DMS53 treated with DMSO at 0.1 percent for 48 hours (cell line): ENCODE data around the gene EME1.

Experiments used
- DNase-seq: peaks from one replicate; lab custom pipeline; 2025; ENCODE audit not compliant: unreplicated experiment; lab: John Stamatoyannopoulos, UW

The EME1 gene

GRCh38 chr17:50347117-50347893 is 25.7 kb upstream of the EME1 start:
- DNase-seq: no peak

GRCh38 chr17:50347894-50348291 is 25.1 kb upstream of the EME1 start:
- no peak for DNase-seq

- DNase-seq: no peak
Observed at GRCh38 chr17:50348522-50349242, 24.3 kb upstream of the EME1 start.

- no peak for DNase-seq
Observed at GRCh38 chr17:50349243-50349600, 23.8 kb upstream of the EME1 start.

GRCh38 chr17:50350733-50351132 is 22.3 kb upstream of the EME1 start:
- DNase-seq: no peak

GRCh38 chr17:50352072-50352692 is 20.8 kb upstream of the EME1 start:
- no peak for DNase-seq

- DNase-seq: no peak
Observed at GRCh38 chr17:50352693-50353599, 20.1 kb upstream of the EME1 start.

GRCh38 chr17:50353600-50354195 is 19.3 kb upstream of the EME1 start:
- DNase-seq: no peak

- DNase-seq: no peak
Observed at GRCh38 chr17:50354198-50354597, 18.8 kb upstream of the EME1 start.

GRCh38 chr17:50354776-50355175 is 18.3 kb upstream of the EME1 start:
- DNase-seq: no peak

GRCh38 chr17:50355336-50355700 is 17.7 kb upstream of the EME1 start:
- DNase-seq: no peak

GRCh38 chr17:50355701-50356341 is 17.2 kb upstream of the EME1 start:
- DNase-seq: no peak

GRCh38 chr17:50356418-50356817 is 16.6 kb upstream of the EME1 start:
- DNase-seq: no peak

GRCh38 chr17:50356892-50357510 is 16.0 kb upstream of the EME1 start:
- no peak for DNase-seq

GRCh38 chr17:50358177-50358576 is 14.9 kb upstream of the EME1 start:
- no peak for DNase-seq

GRCh38 chr17:50359005-50359699 is 13.9 kb upstream of the EME1 start:
- no peak for DNase-seq

GRCh38 chr17:50359998-50360461 is 13.0 kb upstream of the EME1 start:
- DNase-seq: no peak

- no peak for DNase-seq
Observed at GRCh38 chr17:50360486-50361115, 12.4 kb upstream of the EME1 start.
